Hematopoietic multipotent progenitor cell treated with erythropoietin and hydrocortisone succinate and interleukin-3 and kit ligand, for 4 days (in vitro differentiated cells): ENCODE measurements around the gene YAP1.
"Not testable (repeated sequence)": the region's sequence is repeated elsewhere in the genome, so short reads cannot be mapped to it uniquely, and the experiment has no call there.

Experiments
- DNase-seq: peaks from one replicate; pipeline ENCODE4 v3.0.0-alpha.2; 2015

YAP1 gene

DNA sequence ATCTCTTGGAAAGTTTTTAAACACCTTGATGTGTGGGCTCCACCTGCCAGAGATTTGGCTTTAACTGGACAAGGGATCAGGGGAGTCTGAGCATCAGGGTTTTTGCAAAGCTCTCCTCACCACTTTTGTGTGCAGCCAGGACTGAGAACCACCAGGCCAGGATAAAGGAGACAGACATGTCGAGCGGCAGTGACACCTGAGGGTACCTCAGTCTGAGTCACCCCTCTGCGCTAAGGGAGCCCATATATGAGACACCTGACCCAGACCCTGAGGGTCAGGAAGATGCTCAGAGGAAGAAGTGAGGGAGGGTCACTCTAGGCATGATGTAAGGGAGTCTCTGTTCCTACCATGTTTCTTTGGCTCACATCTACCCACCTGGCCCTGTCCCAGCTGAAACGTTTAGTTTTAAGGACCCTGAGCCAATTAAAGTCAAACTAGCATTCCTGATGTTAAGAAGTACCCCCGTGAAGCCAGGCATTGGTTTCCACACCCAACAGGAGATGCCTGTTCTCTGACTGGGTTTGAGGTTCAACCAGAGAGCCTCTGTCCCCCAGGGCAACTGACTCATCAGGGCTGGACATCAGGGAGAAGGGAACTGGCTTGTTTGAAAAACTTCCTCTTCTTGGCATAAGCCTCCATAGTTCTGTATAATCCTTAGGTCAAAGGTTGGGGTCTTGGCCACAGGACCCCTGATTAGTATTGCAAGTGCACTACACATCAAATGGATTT, 134.6 kb downstream of the YAP1 start:
- DNase-seq, result no peak

DNA sequence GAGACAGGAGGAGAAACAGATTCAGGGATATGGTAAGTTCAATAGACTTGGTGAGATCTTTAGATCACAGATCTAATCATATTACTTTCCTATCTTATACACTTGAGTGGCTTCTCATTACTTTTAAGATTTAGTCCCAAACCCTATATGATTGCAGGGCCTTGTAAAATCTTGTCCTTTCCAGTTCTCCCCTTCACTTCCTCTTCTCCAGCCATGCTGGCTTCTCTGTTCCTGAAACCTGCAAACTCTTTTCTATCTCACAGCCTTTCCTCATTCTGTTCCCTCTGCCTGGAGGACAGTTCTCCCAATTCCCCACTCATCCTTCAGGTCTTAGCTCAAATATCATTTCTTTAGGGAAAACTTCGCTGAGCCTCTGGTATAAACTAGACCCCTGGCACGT, 141.2 kb downstream of the YAP1 start:
- DNase-seq, result no peak

DNA sequence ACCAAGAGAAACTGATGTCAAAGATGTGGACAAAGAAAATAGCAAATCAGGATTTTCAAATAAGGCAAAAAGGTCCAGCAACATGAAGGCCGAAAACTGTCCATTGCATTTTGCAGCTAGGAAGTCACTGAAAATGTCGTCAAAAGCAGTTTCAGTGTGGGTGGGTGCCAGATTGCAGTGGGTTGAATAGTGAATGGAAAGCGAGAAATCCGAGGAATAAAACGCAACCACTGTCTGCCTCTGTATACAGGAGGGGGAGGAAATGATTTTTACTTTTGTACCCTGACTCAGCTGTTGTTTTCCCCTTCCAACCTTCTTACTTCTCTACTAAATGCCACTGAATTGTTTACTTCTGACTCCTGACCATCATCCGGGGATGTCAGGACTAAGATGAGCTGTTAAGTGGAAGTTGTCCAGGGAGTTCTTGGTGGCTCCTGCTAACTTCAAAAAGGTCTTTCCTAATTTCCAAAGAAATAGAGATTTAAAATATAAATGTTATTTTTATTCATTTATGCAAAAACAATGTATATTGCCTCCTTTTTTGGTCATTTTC, 142.2 kb downstream of the YAP1 start:
- no peak for DNase-seq

DNA sequence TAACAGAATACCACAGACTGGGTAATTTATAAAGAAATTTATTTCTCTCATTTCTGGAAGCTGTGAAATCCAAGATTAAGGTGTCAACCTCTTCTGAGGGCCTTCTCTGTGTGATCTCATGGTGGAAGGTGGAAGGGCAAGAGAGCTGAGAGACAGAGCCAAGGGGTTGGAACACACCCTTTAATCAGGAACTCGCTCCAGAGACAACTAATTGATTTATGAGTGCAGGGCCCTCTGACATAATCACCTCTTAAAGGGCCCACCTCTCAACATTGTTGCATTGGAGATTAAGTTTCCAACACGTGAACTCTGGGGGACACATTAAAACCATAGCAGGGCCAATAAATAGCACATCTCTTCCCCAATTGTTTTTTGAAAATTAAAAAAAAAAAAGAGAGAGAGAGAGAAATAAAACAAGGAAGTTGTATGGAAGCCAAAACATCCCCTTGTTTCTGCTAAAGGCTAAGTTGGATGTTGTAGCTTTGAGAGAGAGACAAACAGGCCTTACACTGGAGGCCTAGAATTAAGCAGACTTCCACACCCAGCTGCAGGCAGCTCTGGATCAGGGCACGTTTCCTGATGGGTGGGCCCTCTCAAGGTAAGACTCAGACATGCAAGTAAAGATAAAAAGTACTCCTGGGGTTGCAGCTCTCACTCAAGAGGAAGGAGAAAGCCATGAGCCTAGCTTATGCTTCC, 142.9 kb downstream of the YAP1 start:
- DNase-seq, result peak; percentile 14

DNA sequence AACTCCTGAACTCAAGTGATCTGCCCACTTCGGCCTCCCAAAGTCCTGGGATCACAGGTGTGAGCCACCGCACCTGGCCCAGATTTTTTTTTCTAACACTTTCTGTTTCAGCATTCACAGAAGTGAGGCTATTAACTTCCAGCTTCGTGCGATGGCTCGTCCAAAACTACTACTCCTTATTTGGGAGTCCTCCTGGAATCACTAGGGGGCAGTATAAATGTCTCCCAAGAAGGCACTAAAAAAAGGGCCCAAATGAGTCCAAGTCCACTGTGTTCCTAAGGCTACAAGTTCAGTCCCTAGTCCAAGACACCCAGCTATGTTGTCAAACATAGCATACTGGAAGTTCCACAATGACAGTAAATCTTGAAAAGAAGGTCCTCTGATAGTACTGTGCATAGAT, 143.8 kb downstream of the YAP1 start:
- peak; percentile 47 for DNase-seq

DNA sequence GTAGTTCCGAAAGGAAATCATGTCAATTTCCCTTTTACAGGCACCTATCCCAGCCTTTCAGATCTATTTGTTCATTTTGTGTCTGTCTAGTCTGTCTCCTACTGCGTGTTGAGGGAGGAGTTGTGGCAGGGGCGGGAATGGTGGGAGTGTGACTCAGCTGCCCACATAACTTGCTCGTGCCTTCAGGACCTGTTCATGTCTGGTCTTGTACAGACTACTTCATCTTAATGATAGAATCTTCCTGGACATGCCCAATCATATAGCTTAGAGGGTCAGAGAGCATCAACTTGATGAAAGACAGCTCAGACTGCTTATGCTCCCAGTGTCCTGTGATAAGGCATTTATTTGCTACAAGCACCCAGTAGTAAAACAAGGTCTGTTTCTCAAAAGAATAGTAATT, 146.0 kb downstream of the YAP1 start:
- DNase-seq, result no peak

DNA sequence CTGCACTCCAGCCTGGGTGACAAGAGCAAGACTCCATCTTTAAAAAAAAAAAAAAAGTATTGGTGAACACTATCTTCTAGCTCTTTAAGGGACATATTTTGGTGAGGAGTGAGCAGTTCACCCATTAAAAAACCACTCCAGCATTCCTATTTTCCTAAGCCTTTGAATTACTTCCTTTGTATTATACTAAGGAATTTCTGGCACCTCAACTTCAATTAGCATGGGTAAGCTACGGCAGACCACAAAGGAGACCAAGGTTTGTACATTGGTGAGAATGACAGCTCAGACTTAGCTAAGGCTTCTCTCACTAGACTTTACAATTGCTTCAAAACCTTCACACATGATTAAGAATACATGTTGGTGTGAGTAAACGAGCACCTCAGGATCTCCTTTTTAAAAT, 150.0 kb downstream of the YAP1 start:
- DNase-seq, result no peak

DNA sequence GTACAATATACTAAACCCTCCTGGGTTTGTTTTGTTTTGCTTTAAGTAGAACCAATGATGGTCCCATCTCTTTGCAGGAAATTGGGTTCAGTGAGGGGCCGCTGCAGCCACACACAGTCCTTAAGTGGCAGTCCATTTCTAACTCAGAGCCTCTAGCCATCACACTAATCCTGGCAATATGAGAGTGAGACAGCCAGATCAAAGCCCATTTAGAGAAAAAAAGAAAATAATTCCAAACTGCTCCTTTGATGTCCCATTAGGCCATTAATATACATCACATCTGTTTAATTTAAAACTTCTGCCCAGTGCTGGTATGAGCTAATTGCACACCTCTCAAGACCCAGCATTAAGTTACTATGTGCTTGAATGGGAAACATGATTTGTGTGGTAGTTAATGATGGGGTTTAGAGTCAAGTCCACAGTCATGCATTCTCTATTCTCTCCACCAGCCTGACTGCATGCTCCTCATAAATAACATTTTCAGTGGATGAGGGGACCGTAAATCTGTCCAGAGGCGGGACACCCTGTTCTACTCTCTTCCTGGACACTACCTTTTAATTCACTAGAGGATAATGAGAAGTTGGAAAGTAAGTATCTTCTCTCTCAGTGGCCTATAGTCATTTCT, 153.2 kb downstream of the YAP1 start:
- no peak for DNase-seq

DNA sequence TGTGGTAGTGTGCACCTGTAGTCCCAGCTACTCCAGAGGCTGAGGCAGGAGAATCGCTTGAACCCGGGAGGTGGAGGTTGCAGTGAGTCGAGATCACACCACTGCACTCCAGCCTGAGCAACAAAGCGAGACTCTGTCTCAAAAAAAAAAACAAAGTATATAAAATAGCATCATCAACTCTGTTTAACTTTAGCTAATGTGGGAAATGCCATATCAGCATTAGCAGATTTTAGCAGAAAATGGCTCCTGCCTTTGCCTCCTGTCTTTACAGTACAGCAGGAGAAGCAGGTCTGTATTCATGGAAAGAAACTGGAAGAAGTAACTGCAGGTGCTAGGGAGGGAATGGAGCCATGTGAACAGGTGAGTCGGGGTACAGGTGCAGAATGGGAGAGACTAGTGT, 154.5 kb downstream of the YAP1 start:
- DNase-seq, result not testable (repeated sequence)

DNA sequence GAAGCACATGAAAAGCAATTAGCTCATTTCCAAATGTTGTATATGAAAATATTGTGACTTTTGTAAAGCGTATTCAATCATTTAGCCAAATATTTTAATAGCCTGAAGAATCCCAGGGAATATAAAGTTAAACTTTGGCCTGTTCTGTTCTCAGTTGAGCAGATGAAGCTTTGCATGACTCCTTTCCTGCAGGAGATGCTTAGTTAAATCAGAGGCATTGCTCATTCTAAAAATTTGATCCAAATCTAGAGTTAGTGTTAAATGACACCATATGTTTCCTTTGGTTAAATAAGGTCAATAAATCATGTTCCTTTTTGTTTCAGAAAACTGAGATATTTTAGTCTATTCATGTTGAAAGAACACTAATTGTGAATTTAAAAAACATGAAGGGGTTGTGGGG, 155.9 kb downstream of the YAP1 start:
- DNase-seq, result no peak

DNA sequence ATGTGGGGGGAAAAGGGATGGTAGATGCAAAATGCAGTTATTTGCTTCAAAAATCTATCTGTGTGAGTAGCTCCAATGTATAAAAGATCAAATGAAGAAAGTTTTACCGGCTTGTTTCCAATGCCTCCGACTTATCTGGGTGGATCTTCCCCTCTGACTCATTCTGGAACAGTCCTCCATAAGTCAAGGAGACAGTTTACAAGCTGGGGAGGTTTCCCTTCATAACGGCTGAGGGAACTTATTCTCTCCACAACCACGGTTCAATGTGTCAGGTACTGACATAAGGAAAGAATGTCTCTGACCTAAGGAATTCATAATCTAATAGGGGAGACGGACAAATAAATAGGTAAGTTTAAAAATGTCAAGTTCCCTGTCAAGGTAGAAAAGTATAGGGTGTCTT, 157.4 kb downstream of the YAP1 start:
- no peak for DNase-seq

DNA sequence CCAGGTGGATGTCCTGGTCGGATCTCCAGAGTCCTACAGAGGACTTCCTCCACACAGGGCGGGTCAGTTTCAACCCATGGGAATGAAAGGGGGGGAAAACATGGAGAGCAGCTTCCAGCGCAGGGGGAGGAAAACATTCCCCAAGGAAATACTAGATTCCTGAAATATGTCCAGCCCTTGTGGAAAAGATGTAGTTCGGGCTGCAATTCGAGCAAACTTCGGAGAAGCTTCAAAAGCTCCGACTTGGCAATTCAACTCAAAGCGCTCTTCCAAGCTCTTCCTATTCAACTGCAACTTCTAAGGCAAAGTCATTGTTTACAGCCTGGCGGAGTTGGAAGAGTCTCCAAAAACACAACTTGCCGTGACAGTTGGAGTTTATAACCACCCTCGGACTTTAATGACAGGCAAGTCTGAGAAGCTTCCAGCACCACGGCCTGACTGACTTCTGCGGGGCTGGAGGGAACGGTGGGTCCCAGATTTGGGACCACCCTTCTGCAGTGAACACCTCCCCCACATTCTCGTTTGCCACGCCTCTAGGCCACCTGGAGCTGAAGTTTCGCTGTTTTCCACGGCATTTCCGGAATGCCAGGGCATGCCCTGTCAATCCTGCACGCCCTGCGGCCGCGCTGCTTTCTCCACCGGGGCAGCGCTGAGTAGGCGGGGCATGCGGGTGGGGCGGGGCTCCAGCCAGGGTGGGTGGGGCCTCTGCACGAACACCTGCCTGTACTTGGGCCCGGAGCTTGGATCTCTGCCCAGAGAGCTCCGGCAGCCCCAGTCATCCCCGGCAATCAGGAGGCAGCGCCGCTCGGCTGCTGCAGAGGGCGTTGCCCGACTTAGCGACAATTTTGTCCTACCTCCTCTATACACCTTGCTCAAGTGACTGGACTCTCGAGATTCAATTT, 158.1 kb downstream of the YAP1 start:
- DNase-seq, result peak; percentile 87

DNA sequence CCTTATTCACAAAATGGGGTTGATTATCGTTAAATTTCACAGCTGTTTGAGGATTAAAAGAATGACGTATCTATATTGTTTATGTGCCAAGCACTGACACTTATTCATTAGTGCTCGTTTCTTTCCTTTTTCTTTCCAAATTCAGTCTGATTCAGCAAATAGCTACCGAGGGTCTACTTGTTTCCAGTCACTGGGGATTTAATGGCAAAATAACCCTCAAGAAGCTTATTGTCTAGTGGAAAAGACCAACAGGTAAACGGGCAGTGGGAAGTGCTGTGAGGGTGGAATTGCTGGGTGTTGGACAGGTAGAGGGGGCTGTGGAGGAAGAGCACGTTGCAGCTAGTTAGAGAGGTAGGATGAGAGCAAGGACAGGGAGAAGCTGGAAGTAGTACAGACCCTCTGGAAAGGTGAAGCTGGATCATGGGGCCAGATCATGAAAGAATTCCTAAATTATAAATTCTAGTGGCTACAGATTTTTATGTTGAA, 158.8 kb downstream of the YAP1 start:
- no peak for DNase-seq

DNA sequence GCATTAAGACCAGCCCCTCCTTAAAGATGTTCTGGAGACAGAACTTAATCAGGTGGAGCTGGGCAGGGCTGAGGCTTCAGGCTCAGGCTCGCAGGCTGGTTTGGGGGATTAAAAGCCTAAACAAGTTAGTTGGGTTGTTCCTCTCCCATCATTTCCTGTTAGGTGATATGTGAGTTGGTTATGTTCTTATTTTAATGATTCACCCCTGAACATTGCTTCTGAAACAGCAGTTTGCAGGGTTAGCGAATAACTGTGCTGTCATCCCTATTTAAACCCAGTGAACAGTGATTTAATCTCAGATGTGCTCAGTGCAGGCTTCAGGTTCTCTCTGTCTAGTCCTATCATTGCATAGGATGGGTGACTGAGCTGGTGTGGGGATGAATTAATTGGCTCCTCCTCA, 159.7 kb downstream of the YAP1 start:
- DNase-seq, result no peak

DNA sequence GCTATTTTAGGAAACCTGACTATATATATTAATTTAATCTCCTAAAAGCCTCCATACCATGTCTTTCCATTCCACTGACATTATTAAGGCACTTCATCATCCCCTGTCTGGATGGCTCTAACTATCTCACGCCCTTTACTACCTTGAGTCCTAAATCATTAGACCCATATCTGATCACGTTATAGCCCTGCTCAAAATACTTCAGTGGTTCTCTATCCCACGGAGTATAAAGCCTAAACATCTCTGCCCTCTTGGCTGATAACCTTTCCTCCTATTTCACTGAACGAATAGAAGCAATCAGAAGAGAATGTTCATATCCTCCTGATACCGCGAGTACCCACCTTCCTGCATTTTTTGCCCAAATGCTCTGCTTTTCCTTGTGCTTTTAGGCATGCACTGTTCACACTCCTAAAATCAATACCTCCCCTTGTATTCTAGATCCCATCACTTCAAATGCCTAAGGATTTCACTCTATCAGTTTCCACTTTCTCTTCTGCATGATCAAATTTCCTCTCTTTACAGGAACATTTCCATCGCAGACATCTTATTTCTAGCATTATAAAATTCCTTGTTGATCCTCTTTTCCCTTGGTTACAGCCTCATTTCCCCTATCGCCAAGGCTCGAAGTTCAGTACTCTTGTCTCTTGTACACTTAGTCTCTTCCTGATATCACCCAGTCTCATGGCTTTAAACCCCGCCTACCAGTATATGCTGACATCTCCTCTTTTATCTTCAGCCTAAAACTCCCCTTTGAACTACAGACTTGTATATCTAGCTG, 162.0 kb downstream of the YAP1 start:
- DNase-seq, result no peak

DNA sequence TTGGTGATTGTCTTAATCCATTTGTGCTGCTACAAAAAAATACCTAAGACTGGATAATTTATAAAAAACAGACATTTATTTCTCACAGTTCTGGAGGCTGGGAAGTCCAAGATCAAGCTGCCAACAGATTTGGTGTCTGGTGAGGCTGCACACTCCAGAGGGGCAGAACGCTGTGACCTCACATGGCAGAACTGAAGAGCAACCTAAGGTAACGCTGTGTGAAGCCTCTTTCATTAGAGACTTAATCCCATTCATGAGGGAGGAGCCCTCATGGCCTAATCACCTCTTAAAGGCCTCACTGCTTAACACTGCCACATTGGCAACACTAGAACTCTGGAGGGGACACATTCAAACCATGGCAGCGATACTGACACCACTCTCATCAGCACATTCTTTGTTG, 164.4 kb downstream of the YAP1 start:
- no peak for DNase-seq

DNA sequence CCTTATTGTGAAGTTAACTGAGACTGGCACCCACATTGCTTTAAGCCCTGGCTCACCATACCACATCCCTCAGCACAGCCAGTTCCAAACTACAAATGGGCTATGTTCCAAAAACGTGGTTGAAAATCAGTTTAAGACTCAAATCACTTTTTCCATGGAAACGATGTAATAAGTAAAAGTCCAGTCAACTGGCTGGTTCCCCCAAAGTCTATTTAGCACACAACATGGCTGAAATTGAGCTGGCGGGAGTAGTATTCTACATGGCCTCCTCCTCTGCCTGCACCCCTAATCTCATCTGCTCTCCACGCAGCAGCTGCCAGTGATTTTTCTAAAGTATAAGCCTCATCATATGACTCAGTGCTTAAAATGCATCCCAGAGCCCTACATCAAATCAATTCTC, 166.1 kb downstream of the YAP1 start:
- DNase-seq, result no peak

DNA sequence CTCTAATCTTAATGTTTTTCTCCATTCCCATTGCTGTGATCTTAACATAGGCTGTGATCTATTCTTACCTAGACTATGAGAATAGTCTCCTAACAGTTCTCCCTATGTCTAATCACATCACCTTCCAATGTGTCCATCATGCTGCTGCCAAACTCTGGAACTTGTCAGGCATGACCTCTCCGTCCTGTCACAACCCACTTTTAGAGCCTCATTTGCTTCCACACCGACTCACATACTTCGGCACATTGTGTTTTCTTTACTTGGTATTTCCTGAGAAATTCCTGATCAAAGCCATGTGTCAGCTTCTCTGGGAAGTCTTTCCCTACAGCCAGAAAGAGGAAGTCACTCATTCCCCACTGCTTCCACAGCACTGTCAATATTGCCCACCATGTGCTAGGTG, 166.5 kb downstream of the YAP1 start:
- DNase-seq, result no peak

DNA sequence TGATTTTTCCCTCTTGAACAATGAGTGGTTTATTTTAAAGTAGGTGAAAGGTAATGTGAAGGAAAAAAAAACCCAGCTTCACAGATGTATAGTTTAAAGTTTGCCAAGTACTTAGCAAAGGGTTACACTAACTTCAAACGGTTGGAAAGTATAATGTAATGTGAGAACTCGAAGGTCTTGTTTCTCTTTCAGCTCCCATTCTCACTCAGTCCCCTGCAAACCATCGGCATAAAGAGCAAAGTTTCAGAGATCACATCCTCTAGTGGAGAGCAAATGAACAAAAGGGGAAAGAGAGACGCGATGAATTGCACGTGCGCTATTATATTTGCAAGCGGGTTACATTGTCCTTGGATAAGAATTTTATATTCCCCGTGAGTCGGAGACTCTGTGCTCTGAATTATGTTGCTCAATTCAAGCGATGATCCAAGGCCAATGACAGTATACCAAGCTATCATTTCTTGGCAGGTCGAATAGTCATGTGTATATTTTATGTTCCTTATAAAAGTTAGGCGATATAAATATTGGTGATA, 169.5 kb downstream of the YAP1 start:
- DNase-seq, result no peak

DNA sequence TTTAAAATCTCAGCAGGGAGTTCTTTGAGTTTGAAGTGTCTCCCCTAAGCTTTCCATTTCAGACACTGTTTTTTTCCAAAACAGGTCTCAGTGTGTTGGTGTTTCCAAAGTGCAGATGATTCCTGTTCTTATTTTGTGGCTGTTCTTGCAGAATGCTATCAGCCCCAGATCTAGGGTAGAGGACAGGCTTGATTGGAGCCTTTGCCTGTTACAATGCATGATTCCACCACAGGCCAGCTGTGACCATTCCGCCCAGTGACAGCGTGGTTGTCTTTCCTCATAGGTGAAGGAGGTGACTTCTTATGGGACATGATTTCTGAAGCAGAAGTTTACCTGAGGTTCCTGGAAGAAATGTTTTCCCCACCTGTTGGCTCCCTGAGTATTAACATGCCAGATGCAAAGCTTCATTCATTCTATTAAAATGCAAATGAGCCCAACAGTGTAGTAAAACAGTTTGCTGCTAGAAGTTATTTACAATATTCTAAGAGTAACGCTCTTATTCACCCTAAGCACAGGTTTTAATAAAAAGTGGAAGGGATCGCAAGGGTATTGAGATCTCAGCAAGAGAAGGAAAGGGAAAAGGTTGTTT, 170.1 kb downstream of the YAP1 start:
- no peak for DNase-seq
